HEK293T (cell line): ENCODE data around the gene WDR54.

Experiments
- ARNT ChIP-seq: fragments of 450-650 bp; IDR thresholded peaks from 2 replicates; pipeline ENCODE4 v1.6.1; 2017; ENCODE audit warnings: mild to moderate bottlenecking
- BHLHE40 ChIP-seq: fragments of 450-650 bp; IDR thresholded peaks from 2 replicates; pipeline ENCODE4 v1.6.1; 2016; ENCODE audit warnings: mild to moderate bottlenecking, moderate library complexity, borderline replicate concordance
- FOXA1 ChIP-seq: fragments of 450-650 bp; IDR thresholded peaks from 2 replicates; pipeline ENCODE4 v1.6.1; 2016; ENCODE audit warnings: mild to moderate bottlenecking
- FOXM1 ChIP-seq: fragments of 450-650 bp; IDR thresholded peaks from 2 replicates; pipeline ENCODE4 v1.6.1; 2017; ENCODE audit warnings: mild to moderate bottlenecking, borderline replicate concordance
- HDGF ChIP-seq: fragments of 450-650 bp; IDR thresholded peaks from 2 replicates; pipeline ENCODE4 v1.6.1; 2017; ENCODE audit warnings: antibody characterized with exemption, borderline replicate concordance
- L3MBTL2 ChIP-seq: fragments of 450-650 bp; conservative IDR thresholded peaks from 2 replicates; pipeline ENCODE4 v1.6.1; 2016; ENCODE audit warnings: mild to moderate bottlenecking
- NFRKB ChIP-seq: fragments of 450-650 bp; IDR thresholded peaks from 2 replicates; pipeline ENCODE4 v1.6.1; 2016; ENCODE audit warnings: mild to moderate bottlenecking, moderate library complexity
- SP1 ChIP-seq: fragments of 450-650 bp; IDR thresholded peaks from 2 replicates; pipeline ENCODE4 v1.6.1; 2017
- SUZ12 ChIP-seq: fragments of 450-650 bp; IDR thresholded peaks from 2 replicates; pipeline ENCODE4 v1.6.1; 2016; ENCODE audit warnings: mild to moderate bottlenecking
- ZNF384 ChIP-seq: fragments of 450-650 bp; IDR thresholded peaks from 2 replicates; pipeline ENCODE4 v1.6.1; 2016
- TF ChIP-seq, protein P1 (sequence below): fragments of 450-650 bp; IDR thresholded peaks from 2 replicates; pipeline ENCODE4 v1.6.1; 2016

DNA sequence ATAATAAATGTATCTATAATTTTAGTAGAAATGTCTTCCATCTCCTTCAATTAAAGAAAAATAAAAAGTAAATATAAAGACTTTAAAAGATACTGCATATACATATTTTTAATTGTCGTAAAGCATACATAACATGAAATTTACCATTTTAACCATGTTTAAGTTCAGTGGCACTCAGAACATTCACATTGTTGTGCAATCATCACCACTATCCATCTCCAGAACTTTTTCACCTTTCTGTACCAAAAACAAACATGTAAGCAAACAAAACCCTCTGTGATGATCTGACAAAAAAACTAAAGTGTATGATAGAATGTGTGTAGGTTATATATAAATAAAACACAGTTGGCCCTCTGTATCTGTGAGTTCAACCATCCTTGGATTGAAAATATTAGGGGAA, 28.0 kb upstream of the WDR54 start:
- TF ChIP-seq BHLHE40, result no peak
- TF ChIP-seq SUZ12, result no peak
- no peak for TF ChIP-seq L3MBTL2
- TF ChIP-seq HDGF, result no peak
- no peak for TF ChIP-seq SP1
- no peak for TF ChIP-seq FOXA1
- TF ChIP-seq NFRKB, result no peak
- TF ChIP-seq, protein P1, sequence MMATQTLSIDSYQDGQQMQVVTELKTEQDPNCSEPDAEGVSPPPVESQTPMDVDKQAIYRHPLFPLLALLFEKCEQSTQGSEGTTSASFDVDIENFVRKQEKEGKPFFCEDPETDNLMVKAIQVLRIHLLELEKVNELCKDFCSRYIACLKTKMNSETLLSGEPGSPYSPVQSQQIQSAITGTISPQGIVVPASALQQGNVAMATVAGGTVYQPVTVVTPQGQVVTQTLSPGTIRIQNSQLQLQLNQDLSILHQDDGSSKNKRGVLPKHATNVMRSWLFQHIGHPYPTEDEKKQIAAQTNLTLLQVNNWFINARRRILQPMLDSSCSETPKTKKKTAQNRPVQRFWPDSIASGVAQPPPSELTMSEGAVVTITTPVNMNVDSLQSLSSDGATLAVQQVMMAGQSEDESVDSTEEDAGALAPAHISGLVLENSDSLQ, result no peak
- TF ChIP-seq ARNT, result no peak
- TF ChIP-seq ZNF384, result no peak
- TF ChIP-seq FOXM1, result no peak
